Activated B cell treated with CpG ODN at 0.5 μM for 24 hours (primary cell): ENCODE data around the gene GRK1. TPM values are rescaled to one million over a fixed set of nuclear protein-coding genes. Genes with fewer than 3 reads are reported as not detected.
A peak's percentile ranks its signal among the peaks of the same experiment; 100 is the strongest.

ENCODE experiments used
- ATAC-seq: fragments of 200-7000 bp; cut with Tn5 transposase; one replicate; pipeline ENCODE4 v1.10.0; 2021; ENCODE audit warnings: low read depth, mild to moderate bottlenecking, moderate library complexity
- CTCF ChIA-PET: fragments of 350-600 bp; sonication (Branson Sonifier 250); formaldehyde crosslinking; loops from one replicate; lab custom pipeline; 2021; ENCODE audit warnings: antibody characterized with exemption; lab: Charles Lee
- POLR2A ChIA-PET: fragments of 350-600 bp; sonication (Branson Sonifier 250); formaldehyde crosslinking; loops from one replicate; lab custom pipeline; 2021; ENCODE audit warnings: antibody characterized with exemption; lab: Charles Lee
- DNase-seq: peaks from one replicate; pipeline ENCODE4 v3.0.0; 2022
- H3K27ac Mint-ChIP-seq: one replicate; pipeline ENCODE4 v1.8.0; 2020; ENCODE audit warnings: mixed read lengths
- H3K27me3 Mint-ChIP-seq: one replicate; pipeline ENCODE4 v1.8.0; 2021; ENCODE audit warnings: mixed read lengths
- H3K36me3 Mint-ChIP-seq: one replicate; pipeline ENCODE4 v1.8.0; 2021; ENCODE audit warnings: low read depth, mixed read lengths
- H3K4me1 Mint-ChIP-seq: one replicate; pipeline ENCODE4 v1.8.0; 2021; ENCODE audit warnings: mixed read lengths
- H3K4me3 Mint-ChIP-seq: one replicate; pipeline ENCODE4 v1.8.0; 2020; ENCODE audit warnings: mild to moderate bottlenecking, mixed read lengths
- H3K9me3 Mint-ChIP-seq: one replicate; pipeline ENCODE4 v1.8.0; 2020; ENCODE audit warnings: mixed read lengths
- intact Hi-C: fragments of 100-400 bp; cut with micrococcal nuclease; formaldehyde crosslinking; loops from one replicate; pipeline ENCODE4 v1.15.1; 2024
- total RNA-seq: library from RNA; stranded (reverse); gene quantifications from 2 replicates; pipeline ENCODE4 v1.2.3, GENCODE V29; 2022
- TF ChIP-seq, protein P1 (sequence below): fragments of 200-600 bp; IDR thresholded peaks from one replicate; pipeline ENCODE4 v1.8.0; 2022; ENCODE audit warnings: antibody characterized with exemption, mild to moderate bottlenecking

The GRK1 gene
- total RNA-seq, 1 donor from 2014 or later, result 0.07 TPM

DNA sequence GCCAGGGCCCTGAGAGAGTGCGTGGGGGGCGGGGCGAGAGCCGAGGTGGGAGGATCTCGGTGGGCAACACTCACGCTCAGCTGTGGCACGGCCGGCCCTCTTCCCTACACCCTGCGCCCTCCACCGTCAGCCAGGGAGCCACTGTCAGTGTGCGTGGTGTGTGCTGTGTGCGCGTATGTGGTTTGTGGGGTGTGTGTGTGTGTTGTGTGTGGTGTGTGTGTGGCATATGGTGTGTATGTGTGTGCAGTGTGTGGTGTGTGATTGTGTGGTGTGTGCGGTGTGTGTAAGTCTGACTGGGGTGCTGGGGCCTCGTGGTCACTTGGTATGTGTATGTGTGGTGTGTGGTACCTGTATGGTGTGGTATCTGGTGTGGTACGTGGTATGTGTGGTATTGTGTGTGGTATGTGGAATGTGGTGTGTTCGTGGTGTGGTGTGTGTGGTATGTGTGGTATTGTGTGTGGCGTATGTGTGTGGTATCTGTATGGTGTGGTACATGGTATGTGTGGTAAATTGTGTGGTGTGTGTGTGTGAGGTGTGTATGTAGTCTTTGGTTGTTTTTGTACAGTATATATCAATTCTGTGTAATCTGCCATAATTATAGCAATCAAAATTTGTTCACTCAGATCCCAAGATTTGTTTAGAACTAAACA, 5.1 kb downstream of the GRK1 start:
- Mint-ChIP-seq H3K4me3 (no peak overlapping the region), H3K4me1 (no peaks in the 10 kb centered on the region), H3K9me3 (no peaks in the 10 kb centered on the region), H3K36me3 (no peaks in the 10 kb centered on the region), H3K27ac (no peak overlapping the region), H3K27me3 (no peaks in the 10 kb centered on the region)
- DNase-seq (no peak), ATAC-seq (no peak)
- POLR2A ChIA-PET, result no interaction called here
- TF ChIP-seq, protein P1, sequence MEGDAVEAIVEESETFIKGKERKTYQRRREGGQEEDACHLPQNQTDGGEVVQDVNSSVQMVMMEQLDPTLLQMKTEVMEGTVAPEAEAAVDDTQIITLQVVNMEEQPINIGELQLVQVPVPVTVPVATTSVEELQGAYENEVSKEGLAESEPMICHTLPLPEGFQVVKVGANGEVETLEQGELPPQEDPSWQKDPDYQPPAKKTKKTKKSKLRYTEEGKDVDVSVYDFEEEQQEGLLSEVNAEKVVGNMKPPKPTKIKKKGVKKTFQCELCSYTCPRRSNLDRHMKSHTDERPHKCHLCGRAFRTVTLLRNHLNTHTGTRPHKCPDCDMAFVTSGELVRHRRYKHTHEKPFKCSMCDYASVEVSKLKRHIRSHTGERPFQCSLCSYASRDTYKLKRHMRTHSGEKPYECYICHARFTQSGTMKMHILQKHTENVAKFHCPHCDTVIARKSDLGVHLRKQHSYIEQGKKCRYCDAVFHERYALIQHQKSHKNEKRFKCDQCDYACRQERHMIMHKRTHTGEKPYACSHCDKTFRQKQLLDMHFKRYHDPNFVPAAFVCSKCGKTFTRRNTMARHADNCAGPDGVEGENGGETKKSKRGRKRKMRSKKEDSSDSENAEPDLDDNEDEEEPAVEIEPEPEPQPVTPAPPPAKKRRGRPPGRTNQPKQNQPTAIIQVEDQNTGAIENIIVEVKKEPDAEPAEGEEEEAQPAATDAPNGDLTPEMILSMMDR, result no peak
- intact Hi-C loops, result no loop called here
- CTCF ChIA-PET, result no interaction called here

DNA sequence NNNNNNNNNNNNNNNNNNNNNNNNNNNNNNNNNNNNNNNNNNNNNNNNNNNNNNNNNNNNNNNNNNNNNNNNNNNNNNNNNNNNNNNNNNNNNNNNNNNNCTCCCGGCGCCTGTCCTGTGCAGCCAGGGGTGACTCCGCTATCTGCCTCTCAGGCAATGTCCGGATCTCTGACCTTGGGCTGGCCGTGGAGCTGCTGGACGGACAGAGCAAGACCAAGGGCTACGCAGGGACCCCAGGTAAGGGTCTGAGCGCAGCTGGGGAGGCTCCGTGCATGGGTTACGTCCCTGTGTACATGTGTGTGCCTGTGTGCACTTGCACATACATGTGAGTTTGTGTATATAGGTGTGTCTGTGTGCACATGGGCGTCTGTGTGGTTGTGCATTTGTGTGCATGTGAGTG, 55.9 kb downstream of the GRK1 start:
- H3K4me3 Mint-ChIP-seq, result peak overlapping the region; percentile 38

DNA sequence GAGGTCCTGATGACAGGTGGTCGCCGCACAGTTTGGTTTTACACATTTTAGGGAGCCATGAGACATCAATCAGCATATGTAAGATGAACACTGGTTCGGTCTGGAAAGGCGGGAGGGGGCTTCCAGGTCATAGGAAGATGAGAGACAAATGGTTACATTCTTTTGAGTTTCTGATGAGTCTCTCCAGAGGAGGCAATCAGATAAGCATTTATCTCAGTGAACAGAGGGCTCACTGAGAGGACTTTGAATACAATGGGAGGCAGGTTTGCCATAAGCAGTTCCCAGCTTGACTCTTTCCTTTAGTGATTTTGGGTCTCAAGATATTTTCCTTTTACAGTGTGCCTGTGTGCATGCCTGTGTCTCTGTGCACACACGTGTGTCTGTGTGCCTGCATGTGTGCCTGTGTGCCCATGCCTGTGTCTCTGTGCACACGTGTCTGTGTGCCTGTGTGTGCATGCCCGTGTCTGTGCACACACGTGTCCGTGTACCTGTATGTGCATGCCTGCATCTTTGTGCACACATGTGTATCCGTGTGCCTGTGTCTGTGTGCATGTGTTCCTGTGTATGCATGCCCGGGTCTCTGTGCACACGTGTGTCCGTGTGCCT, 56.5 kb downstream of the GRK1 start:
- Mint-ChIP-seq H3K4me1 (peaks cover 7% of the 10 kb centered on the region), H3K9me3 (no peaks in the 10 kb centered on the region), H3K27me3 (no peaks in the 10 kb centered on the region), H3K27ac (no peak overlapping the region), H3K36me3 (no peaks in the 10 kb centered on the region), H3K4me3 (peak overlapping the region; percentile 38)
- TF ChIP-seq, protein P1, result no peak
- CTCF ChIA-PET, result no interaction called here
- intact Hi-C loops, result no loop called here
- no peak for ATAC-seq
- DNase-seq, result no peak
- POLR2A ChIA-PET, result no interaction called here

More for the DNA sequence above, 55.9 kb downstream of the GRK1 start:
- DNase-seq (no peak), ATAC-seq (no peak)
- Mint-ChIP-seq H3K36me3 (no peaks in the 10 kb centered on the region), H3K27ac (no peak overlapping the region), H3K27me3 (no peaks in the 10 kb centered on the region), H3K9me3 (no peaks in the 10 kb centered on the region), H3K4me1 (peaks cover 7% of the 10 kb centered on the region)
- intact Hi-C loops, result no loop called here
- ChIA-PET CTCF (no interaction called here), POLR2A (no interaction called here)
- TF ChIP-seq, protein P1, result no peak

DNA sequence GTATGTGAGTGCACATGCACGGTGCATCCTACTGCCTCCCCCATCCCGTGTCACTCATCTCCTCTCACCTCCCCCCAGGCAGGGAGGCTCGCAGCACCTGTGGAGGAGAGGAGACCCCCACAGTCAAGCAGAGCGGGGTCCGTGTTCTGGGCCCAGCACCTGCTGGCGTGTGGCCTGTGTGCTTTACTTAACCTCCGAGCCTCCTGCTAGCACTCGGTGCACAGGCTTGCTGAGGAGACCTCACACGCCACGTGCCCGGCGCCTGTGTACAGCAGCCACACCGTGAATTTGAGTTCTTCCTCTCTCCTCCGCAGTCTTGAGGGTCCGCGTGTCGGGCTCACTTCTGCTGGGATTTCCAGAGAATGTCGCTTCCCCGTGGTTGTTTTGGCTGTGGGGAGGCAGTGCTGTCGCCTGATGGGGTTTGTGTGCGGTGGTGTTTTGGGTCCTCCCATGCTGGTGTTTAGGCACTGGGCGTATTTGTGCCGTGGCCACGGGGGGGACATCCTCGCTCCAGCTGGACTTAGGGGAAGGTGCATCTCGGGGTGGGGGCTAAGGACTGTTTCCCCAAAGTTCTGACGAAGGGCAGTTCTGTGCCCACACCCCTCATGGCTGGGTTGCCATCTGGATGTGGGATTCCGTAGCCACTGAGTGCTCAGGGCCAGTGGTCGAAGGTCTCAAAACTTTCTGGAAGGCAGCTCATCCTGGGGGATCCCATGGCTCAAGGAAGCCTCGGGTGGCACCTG, 57.2 kb downstream of the GRK1 start:
- intact Hi-C loops, result no loop called here
- ChIA-PET POLR2A (interaction anchor here (0.8 kb wide), 1 partner anchor 91 kb away, joined by 3 read pairs; no protein-coding TSS in a partner anchor), CTCF (interaction anchor here (0.8 to 1.0 kb wide), 5 partner anchors 53 to 504 kb away, joined by 3 to 6 read pairs (median 3); no protein-coding TSS in a partner anchor)
- H3K27me3 Mint-ChIP-seq, result peaks cover 2% of the 10 kb centered on the region
- H3K9me3 Mint-ChIP-seq, result no peaks in the 10 kb centered on the region
- ATAC-seq, result no peak
- H3K36me3 Mint-ChIP-seq, result no peaks in the 10 kb centered on the region
- H3K4me1 Mint-ChIP-seq, result peaks cover 7% of the 10 kb centered on the region
- H3K4me3 Mint-ChIP-seq, result peak overlapping the region; percentile 80
- DNase-seq, result no peak
- peak overlapping the region; percentile 79 for H3K27ac Mint-ChIP-seq
- TF ChIP-seq, protein P1, result no peak
